Thoracic aorta (tissue), 2 donors: Measurements from ENCODE around the gene STARD10. TPM values are rescaled to one million over a fixed set of nuclear protein-coding genes. Genes with fewer than 3 reads are reported as not detected.
"Not testable (repeated sequence)": the region's sequence is repeated elsewhere in the genome, so short reads cannot be mapped to it uniquely, and the experiment has no call there.

Experiments
- ATAC-seq: fragments of 150-250 bp; one replicate; pipeline ENCODE4 v1.8.0; 2017; ENCODE audit warnings: low read depth; ENCODE audit not compliant: insufficient number of reproducible peaks, low FRiP score
- DNase-seq: peaks from one replicate; pipeline ENCODE4 v3.0.0-alpha.2; 2020; ENCODE audit warnings: low spot score
- H3K27ac ChIP-seq, 2 donors: fragments of 200-600 bp; sonication (generic); 1 replicate in 1 of 2; 2 replicates in 1 of 2; pipeline ENCODE4 v1.5.1; 2016; ENCODE audit warnings: mild to moderate bottlenecking in 2 of 2, moderate library complexity in 2 of 2
- H3K27me3 ChIP-seq: fragments of 200-600 bp; sonication (generic); replicated peaks from 2 replicates; pipeline ENCODE4 v1.6.0; 2016; ENCODE audit warnings: mild to moderate bottlenecking; ENCODE audit not compliant: insufficient read depth
- H3K36me3 ChIP-seq: fragments of 200-600 bp; sonication (generic); one replicate; pipeline ENCODE4 v1.5.1; 2016
- H3K4me1 ChIP-seq, 2 donors: fragments of 200-600 bp; sonication (generic); 1 replicate in 1 of 2; 2 replicates in 1 of 2; pipeline versions ENCODE4 v1.5.1 to v1.6.0; 2016; ENCODE audit warnings: low read depth in 2 of 2, mild to moderate bottlenecking in 1 of 2; ENCODE audit not compliant: control insufficient read depth in 1 of 2
- H3K4me3 ChIP-seq: fragments of 200-600 bp; sonication (generic); 2 replicates; pipeline ENCODE4 v1.5.1; 2016; ENCODE audit warnings: mild to moderate bottlenecking
- H3K9me3 ChIP-seq: fragments of 200-600 bp; sonication (generic); 2 replicates; pipeline ENCODE4 v1.5.1; 2016
- total RNA-seq, 2 donors: library from RNA; depleted of rRNA; stranded (reverse); fragments of >200 nt; gene quantifications; one replicate each; pipeline versions ENCODE4 v1.1.0 to v1.2.3, GENCODE V29; 2016
- TF ChIP-seq, protein P1 (sequence below): fragments of 200-600 bp; sonication (generic); IDR thresholded peaks from one replicate; pipeline ENCODE4 v1.5.1; 2019; ENCODE audit warnings: antibody characterized with exemption

STARD10 gene
- total RNA-seq, 2 donors from 2014 or later, result 24.3 to 57.3 TPM

DNA sequence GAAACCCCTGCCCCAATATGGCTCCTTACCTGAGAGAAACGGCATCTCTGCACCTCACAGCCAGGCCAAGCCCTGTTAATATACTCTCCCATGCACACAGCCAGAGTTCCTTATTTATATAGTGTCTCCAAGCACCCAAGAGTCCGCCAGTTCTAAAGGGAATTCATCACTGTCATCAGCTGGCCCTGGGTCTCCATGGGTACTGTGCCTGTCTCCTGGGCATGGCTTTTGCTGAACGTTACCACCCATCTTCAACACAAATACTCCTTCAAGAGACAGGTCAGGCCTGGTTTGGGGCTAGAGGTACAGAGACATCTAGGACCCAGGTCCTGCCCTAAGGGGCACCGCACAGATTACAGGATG lies 18.7 kb upstream of the STARD10 start:
- Histone ChIP-seq H3K4me3 (peak overlapping the region; percentile 81), H3K27ac (peak overlapping the region; percentile 86 to 92), H3K36me3 (no peaks in the 10 kb centered on the region), H3K27me3 (no peaks in the 10 kb centered on the region), H3K4me1 (peaks cover 30 to 40% of the 10 kb centered on the region in 2 donors), H3K9me3 (no peaks in the 10 kb centered on the region)
- DNase-seq (no peak), ATAC-seq (no peak)
- TF ChIP-seq, protein P1, sequence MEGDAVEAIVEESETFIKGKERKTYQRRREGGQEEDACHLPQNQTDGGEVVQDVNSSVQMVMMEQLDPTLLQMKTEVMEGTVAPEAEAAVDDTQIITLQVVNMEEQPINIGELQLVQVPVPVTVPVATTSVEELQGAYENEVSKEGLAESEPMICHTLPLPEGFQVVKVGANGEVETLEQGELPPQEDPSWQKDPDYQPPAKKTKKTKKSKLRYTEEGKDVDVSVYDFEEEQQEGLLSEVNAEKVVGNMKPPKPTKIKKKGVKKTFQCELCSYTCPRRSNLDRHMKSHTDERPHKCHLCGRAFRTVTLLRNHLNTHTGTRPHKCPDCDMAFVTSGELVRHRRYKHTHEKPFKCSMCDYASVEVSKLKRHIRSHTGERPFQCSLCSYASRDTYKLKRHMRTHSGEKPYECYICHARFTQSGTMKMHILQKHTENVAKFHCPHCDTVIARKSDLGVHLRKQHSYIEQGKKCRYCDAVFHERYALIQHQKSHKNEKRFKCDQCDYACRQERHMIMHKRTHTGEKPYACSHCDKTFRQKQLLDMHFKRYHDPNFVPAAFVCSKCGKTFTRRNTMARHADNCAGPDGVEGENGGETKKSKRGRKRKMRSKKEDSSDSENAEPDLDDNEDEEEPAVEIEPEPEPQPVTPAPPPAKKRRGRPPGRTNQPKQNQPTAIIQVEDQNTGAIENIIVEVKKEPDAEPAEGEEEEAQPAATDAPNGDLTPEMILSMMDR, result no peak

DNA sequence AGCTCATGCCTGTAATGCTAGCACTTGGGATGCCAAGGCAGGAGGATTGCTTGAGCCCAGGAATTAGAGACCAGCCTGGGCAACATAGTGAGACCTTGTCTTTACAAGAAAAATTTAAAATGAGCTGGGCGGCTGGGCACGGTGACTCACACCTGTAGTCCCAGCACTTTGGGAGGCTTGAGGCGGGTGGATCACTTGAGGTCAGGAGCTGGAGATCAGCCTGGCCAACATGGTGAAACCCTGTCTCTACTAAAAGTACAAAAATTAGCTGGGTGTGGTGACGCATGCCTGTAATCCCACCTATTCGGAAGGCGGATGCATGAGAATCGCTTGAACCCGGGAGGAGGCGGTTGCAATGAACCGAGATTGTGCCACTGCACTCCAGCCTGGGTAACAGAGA lies 17.8 kb upstream of the STARD10 start:
- ATAC-seq, H3K4me3 ChIP-seq, H3K27ac ChIP-seq, H3K9me3 ChIP-seq, H3K27me3 ChIP-seq, H3K36me3 ChIP-seq, DNase-seq: not testable (repeated sequence)
- peaks cover 30 to 39% of the 10 kb centered on the region in 2 donors for H3K4me1 ChIP-seq

DNA sequence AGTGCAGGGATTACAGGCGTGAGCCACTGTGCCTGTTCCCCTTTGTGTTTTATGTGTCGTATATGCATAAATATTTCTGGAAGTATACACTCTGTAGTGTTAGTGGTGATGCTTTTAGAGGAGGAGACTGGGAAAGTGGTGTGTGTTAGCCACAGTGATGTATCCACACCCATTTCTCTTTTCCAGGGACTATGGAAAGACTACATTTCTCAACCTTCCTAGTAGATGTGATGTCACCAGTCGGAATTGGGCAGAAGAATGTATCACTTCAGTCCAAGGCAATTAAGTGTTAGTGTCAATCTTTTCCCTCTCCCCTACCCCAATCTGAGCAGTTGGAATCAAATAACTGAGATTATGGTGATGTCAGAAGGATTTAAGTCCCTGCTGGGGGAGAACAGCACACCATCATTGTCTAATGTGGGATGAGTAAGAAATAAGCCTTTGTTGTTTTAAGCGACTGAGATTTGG lies 14.5 kb upstream of the STARD10 start:
- H3K27me3 ChIP-seq, result no peaks in the 10 kb centered on the region

GRCh38 chr11:72807792-72808191 lies 13.9 kb upstream of the STARD10 start:
- H3K27me3 ChIP-seq, result no peaks in the 10 kb centered on the region
- no peak for ATAC-seq
- H3K36me3 ChIP-seq, result no peaks in the 10 kb centered on the region
- no peak overlapping the region for H3K27ac ChIP-seq
- H3K4me3 ChIP-seq, result no peak overlapping the region
- H3K9me3 ChIP-seq, result no peaks in the 10 kb centered on the region
- DNase-seq, result no peak
- TF ChIP-seq, protein P1, result no peak
- peaks cover 13 to 14% of the 10 kb centered on the region in 2 donors for H3K4me1 ChIP-seq

More for the DNA sequence above, 14.5 kb upstream of the STARD10 start:
- DNase-seq (no peak), ATAC-seq (no peak)
- TF ChIP-seq, protein P1, result no peak
- Histone ChIP-seq H3K36me3 (no peaks in the 10 kb centered on the region), H3K9me3 (no peaks in the 10 kb centered on the region), H3K4me3 (no peak overlapping the region), H3K27ac (no peak overlapping the region), H3K4me1 (peaks cover 16 to 19% of the 10 kb centered on the region in 2 donors)

DNA sequence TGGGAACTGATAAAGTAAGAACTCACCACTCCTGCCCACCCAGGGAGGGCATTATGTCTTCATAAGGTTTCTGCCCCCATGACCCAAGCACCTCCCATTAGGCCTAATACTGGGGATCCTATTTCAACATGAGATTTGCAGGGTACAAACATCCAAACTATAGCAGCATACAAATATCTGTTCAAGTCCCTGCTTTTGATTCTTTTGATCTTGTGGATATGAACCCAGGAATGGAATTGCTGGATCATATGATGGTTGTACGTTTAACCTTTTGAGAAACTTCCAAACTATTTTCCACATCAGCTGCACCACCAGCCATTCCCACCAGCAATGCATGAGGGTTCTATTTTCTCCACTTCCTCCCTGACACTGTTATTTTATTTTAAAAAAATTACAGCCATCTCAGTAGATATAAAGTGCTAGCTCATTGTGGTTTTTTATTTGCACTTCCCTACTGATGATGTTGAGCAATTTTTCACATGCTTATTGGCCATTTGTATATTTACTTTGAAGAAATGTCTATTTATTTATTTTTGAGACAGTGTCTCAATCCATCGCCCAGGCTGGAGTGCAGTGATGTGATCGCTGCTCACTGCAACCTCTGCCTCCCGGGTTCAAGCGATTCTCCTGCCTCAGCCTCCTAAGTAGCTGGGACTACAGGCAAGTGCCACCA lies 13.3 kb upstream of the STARD10 start:
- TF ChIP-seq, protein P1, result no peak
- ATAC-seq (no peak), DNase-seq (no peak)
- H3K27ac ChIP-seq, result no peak overlapping the region
- no peaks in the 10 kb centered on the region for H3K36me3 ChIP-seq
- no peak overlapping the region for H3K4me3 ChIP-seq
- H3K27me3 ChIP-seq, result no peaks in the 10 kb centered on the region
- no peaks in the 10 kb centered on the region for H3K9me3 ChIP-seq
- peaks cover 8% of the 10 kb centered on the region in 2 donors for H3K4me1 ChIP-seq

DNA sequence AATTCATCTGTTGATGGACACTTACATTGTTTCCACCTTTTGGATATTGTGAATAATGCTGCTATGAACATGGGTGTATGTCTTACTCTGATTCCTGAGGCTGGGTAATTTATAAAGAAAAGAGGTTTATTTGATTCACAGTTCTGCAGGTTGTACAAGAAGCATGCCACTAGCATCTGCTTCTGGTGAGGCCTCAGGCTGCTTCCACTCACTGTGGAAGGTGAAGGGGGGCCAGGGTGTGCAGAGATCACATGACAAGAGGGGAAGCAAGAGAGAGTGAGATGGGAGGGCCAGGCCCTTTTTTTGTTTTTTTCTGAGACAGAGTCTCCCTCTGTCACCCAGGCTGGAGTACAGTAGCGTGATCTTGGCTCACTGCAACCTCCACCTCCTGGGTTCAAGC lies 12.5 kb upstream of the STARD10 start:
- H3K4me3 ChIP-seq, DNase-seq, ATAC-seq, H3K36me3 ChIP-seq, H3K27ac ChIP-seq, H3K27me3 ChIP-seq, H3K9me3 ChIP-seq, H3K4me1 ChIP-seq: not testable (repeated sequence)
